ENCODE results near the gene KIF3C.

- TF ChIP-seq CTCF (tag by site-specific recombination; IDR thresholded peaks at IDR 0.05) (no peak), ZNF157 (tag by site-specific recombination; IDR thresholded peaks at IDR 0.05) (no peak), ZNF549 (tag by site-specific recombination; IDR thresholded peaks at IDR 0.05) (no peak), ZNF280C (tag by site-specific recombination; IDR thresholded peaks at IDR 0.05) (no peak), INSM2 (tag by site-specific recombination; IDR thresholded peaks at IDR 0.05) (no peak), ZNF138 (tag by site-specific recombination; IDR thresholded peaks at IDR 0.05; ENCODE audit: borderline replicate concordance) (no peak), ZNF585B (tag by site-specific recombination; IDR thresholded peaks at IDR 0.05) (no peak)
Observed at GRCh38 chr2:26018184-26019055, 36.1 kb upstream of the KIF3C start.

All from HEK293 (cell line).